GM12892 (cell line): ENCODE results near the gene POU6F2.

Experiments
- POLR2A ChIP-seq: IDR thresholded peaks from 2 replicates; pipeline ENCODE4 v1.6.1; 2011; ENCODE audit warnings: low read depth, low read length, control low read depth
- POLR2AphosphoS5 ChIP-seq: IDR thresholded peaks from 2 replicates; pipeline ENCODE4 v1.6.1; 2011; ENCODE audit warnings: low read depth, low read length, control low read depth
- TAF1 ChIP-seq: IDR thresholded peaks from 2 replicates; pipeline ENCODE4 v1.6.1; 2011; ENCODE audit warnings: low read depth, mild to moderate bottlenecking, control low read depth, low read length, borderline replicate concordance

DNA sequence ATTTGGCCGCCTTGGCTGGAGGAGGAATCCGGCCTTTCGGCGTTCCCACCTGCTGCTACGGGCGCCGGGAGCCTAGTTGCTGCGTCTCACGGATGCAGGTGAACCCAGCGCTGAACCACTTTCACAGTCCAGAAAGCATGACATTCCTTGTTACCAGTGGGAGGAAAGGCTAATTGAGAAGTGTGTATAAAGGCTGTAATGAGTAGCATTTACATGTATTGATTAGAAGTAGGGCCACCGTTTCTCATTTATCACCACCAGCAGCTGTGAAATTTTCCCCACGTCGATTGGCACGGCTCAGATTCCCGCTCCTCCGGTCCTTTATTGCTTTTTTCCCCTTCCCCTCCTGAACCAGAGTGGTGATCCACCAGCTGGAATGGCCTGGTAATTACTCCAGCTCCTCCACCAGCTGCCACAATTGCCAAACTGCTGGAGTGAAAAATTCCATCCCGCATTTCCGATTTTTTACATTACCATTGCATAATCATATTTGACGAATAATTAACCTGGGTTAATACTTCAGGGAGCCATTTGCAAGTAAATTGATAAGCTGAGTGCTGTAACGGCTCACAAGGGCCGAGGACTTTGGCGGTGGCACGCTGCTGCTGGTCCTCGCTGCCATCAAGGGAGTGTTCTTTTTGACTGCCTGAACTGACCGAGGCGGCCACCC, 153.3 kb downstream of the POU6F2 start:
- TF ChIP-seq TAF1 (no peak), POLR2A (no peak), POLR2AphosphoS5 (no peak)
